ENCODE measurements around the gene ZC2HC1B.

Gene ZC2HC1B

GRCh38 chr6:143934867-143935266, 70.6 kb downstream of the ZC2HC1B start:
- no peak for DNase-seq (ENCODE audit: low read depth)

GRCh38 chr6:143936347-143936746, 72.1 kb downstream of the ZC2HC1B start:
- DNase-seq (ENCODE audit: low read depth) = no peak

DNA sequence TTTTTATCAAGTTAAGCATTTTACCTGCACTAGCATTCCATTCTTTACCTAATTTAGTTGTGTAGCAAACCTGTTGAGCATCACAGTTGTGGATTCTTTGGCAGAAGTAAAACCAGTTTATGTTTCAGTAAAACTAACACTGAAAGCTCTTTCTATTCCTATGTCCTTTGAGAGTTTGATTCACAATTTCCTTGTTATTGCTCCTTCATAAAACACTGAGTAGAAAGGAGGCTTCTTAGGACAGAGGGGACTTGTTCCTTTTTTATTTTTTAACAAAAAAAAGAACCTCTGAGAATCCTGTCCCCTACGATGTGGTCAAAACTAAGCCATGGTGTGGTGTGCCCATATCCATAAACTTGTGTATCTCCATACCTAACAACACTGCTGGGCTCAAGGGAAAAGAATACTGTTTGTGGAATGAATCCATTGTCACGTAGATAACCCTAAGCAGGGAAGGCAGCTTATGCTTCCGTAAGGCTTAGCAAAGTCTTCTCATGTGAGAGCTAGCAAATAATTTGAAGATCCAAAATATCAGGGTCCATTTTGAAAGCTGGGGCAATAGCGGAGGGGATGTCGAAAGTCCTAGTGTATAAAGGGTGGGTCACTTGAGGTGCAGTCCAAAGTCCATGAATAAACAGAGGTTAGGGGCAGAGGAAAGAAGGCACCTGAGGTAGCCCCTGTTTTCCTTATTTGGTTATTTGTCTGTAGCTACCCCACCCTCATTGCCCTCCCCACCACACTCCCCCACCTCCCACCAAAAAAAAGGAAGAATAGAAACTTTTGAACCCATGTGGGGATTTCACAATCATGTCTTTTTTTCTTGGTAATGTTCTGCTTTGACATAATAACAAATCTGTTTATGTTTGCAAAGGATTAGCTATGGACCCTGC, 72.7 kb downstream of the ZC2HC1B start:
- no peak for DNase-seq (ENCODE audit: low read depth)

DNA sequence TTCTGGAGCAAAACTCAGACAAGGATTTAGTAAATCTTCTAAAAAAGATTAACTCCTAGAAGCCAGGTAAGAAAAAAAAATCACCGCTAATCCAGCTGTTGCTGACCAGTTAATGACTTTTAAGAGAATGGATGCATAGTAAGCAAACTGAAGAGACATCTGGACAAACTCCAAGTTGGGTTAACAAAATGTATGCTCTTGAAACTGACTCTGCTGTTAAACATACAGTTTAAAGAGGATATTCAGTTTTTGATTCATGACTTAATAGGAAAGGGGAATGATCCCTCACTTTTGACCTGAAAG, 73.3 kb downstream of the ZC2HC1B start:
- DNase-seq (ENCODE audit: low read depth) = no peak

DNA sequence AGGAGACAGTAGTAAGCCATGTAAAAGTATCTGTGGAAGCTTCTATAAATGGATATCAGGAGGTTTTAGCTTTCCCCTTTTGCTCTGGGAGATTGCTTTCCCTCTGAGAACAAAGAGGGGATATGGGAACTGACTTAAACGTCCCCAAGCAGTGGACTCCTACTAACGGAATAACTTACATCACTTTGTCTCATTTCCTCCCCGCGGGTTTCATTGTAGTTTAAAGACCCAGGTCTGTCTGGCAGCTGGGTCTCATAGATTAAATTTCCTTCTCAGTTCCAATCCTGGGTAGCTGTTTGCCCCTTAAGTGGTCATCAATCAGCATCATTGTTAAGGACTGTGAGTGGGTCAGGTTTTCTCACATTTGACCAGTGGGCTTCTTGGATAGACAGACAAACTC, 75.1 kb downstream of the ZC2HC1B start:
- no peak for DNase-seq (ENCODE audit: low read depth)

- peak; percentile 40 for DNase-seq (ENCODE audit: low read depth)
Observed at GRCh38 chr6:143940011-143940597, 75.8 kb downstream of the ZC2HC1B start.

DNA sequence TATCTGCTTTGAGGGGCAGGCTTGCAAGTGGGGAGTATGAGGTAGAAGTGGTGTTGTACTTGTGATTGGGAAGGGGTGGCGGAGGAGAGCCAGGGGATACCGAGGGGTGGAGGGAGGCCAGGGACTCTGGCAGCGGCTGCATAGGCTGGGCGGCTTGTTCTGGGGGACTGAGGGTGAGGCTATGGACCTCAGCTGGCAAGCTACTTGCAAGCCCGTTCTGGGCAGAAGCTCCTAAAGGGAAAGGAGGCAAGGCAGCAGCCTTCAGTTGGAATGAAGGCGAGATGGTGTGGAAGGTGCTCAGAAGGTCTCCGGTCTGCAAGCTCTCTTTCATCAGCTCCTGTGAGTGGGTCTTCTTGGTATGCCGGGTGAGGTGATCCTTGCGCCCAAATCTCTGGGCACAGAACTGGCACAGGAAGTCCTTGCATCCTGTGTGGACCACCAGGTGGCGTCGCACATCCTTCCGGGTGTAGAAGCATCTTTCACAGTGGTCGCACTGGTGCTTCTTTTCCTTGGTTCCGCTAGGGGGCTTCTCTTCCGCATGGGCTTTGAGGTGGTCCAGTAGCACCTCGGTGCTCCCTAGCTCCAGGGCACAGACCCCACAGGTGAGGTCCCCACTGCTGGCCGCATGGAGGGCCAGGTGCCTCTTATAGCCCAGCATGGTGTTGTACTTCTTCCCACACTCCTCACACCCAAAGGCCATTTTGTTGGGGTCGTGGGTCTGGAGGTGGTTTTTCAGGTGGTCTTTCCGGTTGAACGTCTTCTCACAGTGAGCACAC, 77.8 kb downstream of the ZC2HC1B start:
- peak; percentile 36 for DNase-seq (ENCODE audit: low read depth)

- DNase-seq (ENCODE audit: low read depth) = no peak
Observed at GRCh38 chr6:143948208-143948607, 83.9 kb downstream of the ZC2HC1B start.

DNA sequence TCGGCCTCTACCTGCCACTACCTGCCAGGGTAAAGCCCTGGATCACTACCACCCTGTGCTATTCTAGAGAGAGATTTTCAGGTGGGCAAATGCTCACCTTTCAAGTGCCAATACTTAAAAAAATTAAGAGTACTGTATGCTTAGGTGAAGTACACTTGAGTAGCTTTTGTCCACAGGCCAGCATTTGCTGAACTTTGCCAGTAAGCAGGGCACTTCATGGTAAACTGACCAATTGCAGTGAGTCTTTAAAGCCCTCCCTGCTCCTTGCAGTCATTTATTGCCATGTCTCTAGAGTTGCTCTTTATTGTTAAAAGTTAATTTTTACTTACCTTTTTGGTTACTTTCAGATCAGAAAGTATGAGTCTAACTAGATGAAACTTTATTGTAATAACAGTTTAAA, 85.3 kb downstream of the ZC2HC1B start:
- no peak for DNase-seq (ENCODE audit: low read depth)

DNA sequence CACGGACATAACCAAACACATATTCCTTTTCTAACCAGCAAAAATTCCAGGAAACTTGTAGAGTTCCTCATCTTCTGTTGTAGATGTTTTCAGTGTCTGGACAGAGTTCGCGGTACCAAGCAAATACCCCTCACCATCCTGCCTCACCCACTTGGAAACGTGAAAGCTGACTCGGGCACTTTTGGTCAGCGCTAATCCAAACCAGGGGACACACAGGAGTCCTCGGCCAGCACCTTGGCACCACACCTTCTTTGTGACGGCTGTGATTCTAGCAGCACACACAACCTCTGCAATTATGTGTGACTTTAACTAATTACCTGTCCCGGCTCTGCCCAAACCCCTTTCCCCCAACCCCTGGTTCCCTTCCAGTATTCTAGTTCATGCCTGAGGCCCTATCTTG, 85.7 kb downstream of the ZC2HC1B start:
- DNase-seq (ENCODE audit: low read depth) = no peak

GRCh38 chr6:143950875-143951274, 86.6 kb downstream of the ZC2HC1B start:
- DNase-seq (ENCODE audit: low read depth) = no peak

DNA sequence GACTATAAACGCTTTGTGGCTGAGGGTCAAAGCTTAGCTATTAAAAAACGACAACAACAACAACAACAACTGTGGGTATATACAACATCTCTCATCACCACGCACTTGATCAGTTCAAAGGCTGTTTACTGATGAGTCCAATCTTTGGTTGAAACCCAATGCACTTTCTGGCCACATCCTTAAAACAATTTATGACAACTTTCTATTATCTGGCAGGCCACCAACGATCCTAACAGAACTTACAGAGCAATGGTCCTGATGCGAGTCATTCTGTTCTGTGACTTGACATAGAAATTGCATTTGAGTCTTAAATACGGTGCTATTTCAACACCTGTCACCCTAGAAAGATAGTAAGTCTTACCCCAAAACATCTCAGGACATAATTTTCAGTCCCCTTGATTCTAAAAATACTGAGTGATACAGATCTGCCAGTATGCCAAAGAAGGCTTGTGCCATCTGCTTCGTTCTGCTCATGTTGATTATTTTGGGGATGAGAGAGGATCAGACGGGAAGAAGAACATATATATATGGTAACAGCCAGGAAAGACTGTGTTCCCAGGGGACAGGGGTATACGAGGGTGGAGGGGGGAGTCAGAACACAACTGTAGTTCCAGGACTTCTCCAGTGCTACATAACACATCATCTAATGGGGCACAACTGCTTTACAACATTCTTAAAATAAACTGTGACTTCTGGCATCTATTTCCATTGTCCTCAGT, 87.9 kb downstream of the ZC2HC1B start:
- DNase-seq (ENCODE audit: low read depth) = no peak

- no peak for DNase-seq (ENCODE audit: low read depth)
Observed at GRCh38 chr6:143952947-143953701, 88.8 kb downstream of the ZC2HC1B start.

DNA sequence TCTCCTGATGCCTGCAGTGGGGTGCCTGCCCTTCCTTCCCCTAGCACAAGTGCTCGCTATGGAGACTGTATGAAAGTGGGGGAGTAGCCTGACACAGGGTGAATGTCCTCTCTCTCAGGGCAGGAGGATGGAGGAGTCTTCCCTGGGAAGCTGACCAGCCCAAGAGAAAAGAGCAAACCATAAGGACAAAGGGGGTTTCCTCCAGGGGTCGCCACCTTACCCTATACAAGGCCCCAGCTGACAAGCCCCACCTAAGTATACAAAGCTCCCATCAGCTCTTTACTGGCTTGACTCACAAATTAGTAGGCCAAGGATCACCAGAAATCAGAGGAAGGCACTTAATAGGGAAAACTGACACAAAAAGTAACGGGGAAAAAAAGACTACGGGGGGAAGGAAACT, 89.6 kb downstream of the ZC2HC1B start:
- DNase-seq (ENCODE audit: low read depth) = no peak

GRCh38 chr6:143955971-143956370, 91.7 kb downstream of the ZC2HC1B start:
- DNase-seq (ENCODE audit: low read depth) = no peak

DNA sequence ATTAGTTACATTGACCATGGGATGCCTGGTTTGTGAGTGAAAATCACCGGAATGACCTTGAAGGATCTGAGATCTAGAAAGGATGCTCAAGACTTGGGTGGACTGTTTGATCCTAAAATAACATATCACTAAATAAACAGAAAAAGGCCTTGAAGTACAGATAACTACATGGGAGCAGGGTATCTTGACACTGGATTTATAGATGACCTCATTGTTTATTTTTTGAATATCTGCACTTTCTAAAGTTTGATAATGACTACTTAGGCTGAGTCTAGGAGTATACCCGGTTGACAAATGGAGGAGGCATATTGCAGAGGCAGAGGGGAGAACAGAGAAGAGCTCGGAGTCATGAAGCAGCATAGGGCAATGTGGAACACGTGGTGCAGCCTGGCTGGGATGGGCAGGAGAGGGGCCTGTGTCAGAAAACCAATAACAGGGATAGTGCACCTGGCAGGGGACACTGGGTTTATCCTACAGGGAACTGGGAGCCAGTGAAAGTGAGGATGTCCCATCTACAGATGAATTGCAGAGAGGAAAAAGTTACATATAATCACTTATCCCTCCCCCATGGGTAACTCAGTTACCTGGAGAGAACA, 93.5 kb downstream of the ZC2HC1B start:
- no peak for DNase-seq (ENCODE audit: low read depth)

DNA sequence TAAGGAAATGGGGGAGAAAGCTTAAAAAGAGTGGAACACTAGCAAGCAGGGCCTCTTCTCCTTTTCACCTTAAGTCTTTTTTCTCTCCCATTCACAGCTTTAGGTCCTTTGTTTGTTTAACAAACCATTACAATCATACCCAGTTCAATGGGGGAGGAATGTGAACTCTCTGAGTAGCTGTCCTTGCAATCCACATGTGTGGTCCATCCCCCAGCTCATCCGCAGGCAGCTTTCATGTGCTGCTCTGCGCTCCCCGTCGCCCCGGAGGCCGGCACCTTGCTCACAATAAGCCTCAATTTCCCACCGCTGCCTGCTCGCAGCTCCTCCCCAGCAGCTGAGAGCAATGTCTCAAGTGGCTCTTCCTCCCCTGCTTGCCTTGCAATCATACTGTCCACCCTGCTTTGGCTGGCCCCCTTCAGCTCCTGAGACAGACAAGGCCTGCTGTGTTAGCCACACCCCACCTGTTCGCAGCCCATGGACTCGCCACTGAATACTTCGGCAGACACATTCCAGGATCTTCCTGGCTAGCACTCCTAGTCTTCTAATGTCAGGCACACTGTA, 94.6 kb downstream of the ZC2HC1B start:
- no peak for DNase-seq (ENCODE audit: low read depth)

- no peak for DNase-seq (ENCODE audit: low read depth)
Observed at GRCh38 chr6:143959927-143960326, 95.7 kb downstream of the ZC2HC1B start.

DNA sequence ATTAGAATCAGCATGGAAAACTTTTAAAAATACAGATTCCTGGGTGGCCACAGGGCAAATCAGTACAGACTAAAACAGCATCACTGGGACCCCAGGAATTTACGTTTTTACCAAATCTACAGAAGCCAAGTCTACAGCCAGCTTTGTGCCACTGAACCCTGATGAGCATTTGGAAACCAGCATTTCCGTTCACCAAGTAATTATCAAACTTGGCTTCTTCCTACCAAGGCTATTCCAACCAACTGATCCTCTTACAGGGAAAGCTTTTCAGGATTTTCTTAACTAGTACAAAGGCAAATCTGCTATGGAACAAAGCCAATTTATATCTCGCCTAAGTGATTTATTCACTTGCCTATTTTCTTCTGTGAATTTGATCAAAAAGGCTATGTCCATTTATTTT, 96.8 kb downstream of the ZC2HC1B start:
- no peak for DNase-seq (ENCODE audit: low read depth)

DNA sequence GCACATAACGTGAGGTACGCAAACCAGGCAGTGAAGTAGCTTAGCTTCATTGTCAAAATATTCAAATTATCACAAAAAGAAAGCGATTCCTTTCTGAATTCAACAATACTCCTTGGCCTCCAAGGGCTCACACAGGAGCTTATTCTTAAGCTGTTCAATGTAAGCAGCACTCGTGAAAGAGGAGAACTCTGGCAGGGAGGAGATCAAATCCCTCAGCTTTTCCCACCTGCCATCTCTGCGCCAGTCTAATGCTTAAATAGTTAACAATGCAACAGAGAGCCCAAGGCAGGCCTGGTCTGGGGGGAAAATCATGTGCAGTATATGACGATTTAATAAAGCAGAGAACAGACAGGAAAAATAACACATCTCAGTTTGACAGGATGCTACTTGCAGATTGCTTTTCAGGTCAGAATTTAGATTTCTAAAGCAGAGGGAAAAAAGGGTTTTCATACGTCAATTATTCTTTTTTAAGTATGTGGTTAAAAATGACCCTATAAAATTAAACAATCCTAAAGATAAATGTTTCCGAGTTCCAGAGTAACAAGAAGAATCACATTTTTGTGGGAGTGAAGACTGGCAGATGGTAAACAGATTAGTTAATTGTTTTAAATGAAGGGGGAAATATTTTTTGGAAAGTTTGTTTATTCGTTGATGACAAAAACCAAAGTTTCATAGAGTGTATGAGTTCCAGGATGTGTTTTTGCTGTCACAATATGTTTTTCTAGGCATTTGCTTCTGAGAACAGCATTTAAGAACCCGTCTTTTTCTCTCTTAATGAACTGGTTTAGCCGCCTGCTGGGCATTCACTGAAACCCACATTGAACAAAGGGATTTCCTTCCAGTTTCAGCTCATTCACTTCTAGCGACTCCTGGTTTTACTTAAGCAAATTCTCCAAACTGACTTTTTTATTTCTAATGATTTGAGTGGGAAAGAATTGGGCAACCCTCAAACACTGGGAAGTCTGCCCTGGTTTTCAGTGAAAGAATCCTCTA, 97.9 kb downstream of the ZC2HC1B start:
- DNase-seq (ENCODE audit: low read depth) = no peak

Data from stimulated activated CD4-positive, alpha-beta T cell treated with anti-CD3 and anti-CD28 coated beads, Interleukin-2, amount 100 ng/mL, for 4 hours (primary cell).